ENCODE results near the gene NID2. TPM values are rescaled to one million over a fixed set of nuclear protein-coding genes. Genes with fewer than 3 reads are reported as not detected.

Gene NID2
- total RNA-seq, 4 donors from 2014 or later, result 0.17 to 3.0 (median 1.1) TPM

- intact Hi-C loops (cut with DNase I; ENCODE audit: low total_unique reads), result no loop called here
- TF ChIP-seq POLR2A (IDR thresholded peaks at IDR 0.05) (no peak), CTCF (IDR thresholded peaks at IDR 0.05) (no peak)
Observed at GRCh38 chr14:52058341-52058740, 10.5 kb downstream of the NID2 start.

GRCh38 chr14:52055167-52055566, 13.7 kb downstream of the NID2 start:
- intact Hi-C loops (cut with DNase I; ENCODE audit: low total_unique reads), result no loop called here
- no peak overlapping the region for H3K4me3 ChIP-seq (ENCODE audit: low read depth, poor library complexity, severe bottlenecking)
- 58 to 70% methylated on average over 2 of the region's 2 CpGs for WGBS, 2 donors
- TF ChIP-seq POLR2A (IDR thresholded peaks at IDR 0.05), result no peak
- TF ChIP-seq CTCF (IDR thresholded peaks at IDR 0.05), result no peak
- no peak for DNase-seq (ENCODE audit: low spot score in 2 of 2)

More at GRCh38 chr14:52058341-52058740, 10.5 kb downstream of the NID2 start:
- no peak for DNase-seq (ENCODE audit: low spot score in 2 of 2)
- 75 to 81% methylated on average over 3 of the region's 3 CpGs for WGBS, 2 donors
- no peak overlapping the region for H3K4me3 ChIP-seq (ENCODE audit: low read depth, poor library complexity, severe bottlenecking)

- no peak for DNase-seq (ENCODE audit: low spot score in 2 of 2)
- TF ChIP-seq CTCF (IDR thresholded peaks at IDR 0.05), result no peak
- TF ChIP-seq POLR2A (IDR thresholded peaks at IDR 0.05), result no peak
- intact Hi-C loops (cut with DNase I; ENCODE audit: low total_unique reads), result no loop called here
- 35 to 46% methylated on average over 1 of the region's 1 CpG for WGBS, 2 donors
- H3K4me3 ChIP-seq (ENCODE audit: low read depth, poor library complexity, severe bottlenecking), result no peak overlapping the region
Observed at GRCh38 chr14:52054678-52055077, 14.2 kb downstream of the NID2 start.

GRCh38 chr14:52053044-52053443, 15.8 kb downstream of the NID2 start:
- TF ChIP-seq POLR2A (IDR thresholded peaks at IDR 0.05) (no peak), CTCF (IDR thresholded peaks at IDR 0.05) (no peak)
- intact Hi-C loops (cut with DNase I; ENCODE audit: low total_unique reads), result no loop called here
- WGBS, 2 donors, result 52 to 54% methylated on average over 5 of the region's 5 CpGs
- no peak for DNase-seq (ENCODE audit: low spot score in 2 of 2)
- H3K4me3 ChIP-seq (ENCODE audit: low read depth, poor library complexity, severe bottlenecking), result no peak overlapping the region

GRCh38 chr14:52052288-52052943, 16.4 kb downstream of the NID2 start:
- 42 to 58% methylated on average over 7 of the region's 7 CpGs for WGBS, 2 donors
- H3K4me3 ChIP-seq (ENCODE audit: low read depth, poor library complexity, severe bottlenecking), result no peak overlapping the region
- TF ChIP-seq CTCF (IDR thresholded peaks at IDR 0.05) (no peak), POLR2A (IDR thresholded peaks at IDR 0.05) (no peak)
- no peak for DNase-seq (ENCODE audit: low spot score in 2 of 2)
- intact Hi-C loops (cut with DNase I; ENCODE audit: low total_unique reads), result no loop called here

- H3K4me3 ChIP-seq (ENCODE audit: low read depth, poor library complexity, severe bottlenecking), result no peak overlapping the region
- 45 to 61% methylated on average over 2 of the region's 2 CpGs for WGBS, 2 donors
- DNase-seq (ENCODE audit: low spot score in 2 of 2), result no peak
- TF ChIP-seq CTCF (IDR thresholded peaks at IDR 0.05) (no peak), POLR2A (IDR thresholded peaks at IDR 0.05) (no peak)
- intact Hi-C loops (cut with DNase I; ENCODE audit: low total_unique reads), result no loop called here
Observed at GRCh38 chr14:52051871-52052270, 17.0 kb downstream of the NID2 start.

All from lower leg skin (tissue), 4 donors.